DOHH2 (cell line): ENCODE results near the gene MLLT3.
"Not testable (repeated sequence)": the region's sequence is repeated elsewhere in the genome, so short reads cannot be mapped to it uniquely, and the experiment has no call there.

ENCODE experiments used
- H3F3A ChIP-seq: fragments of 200-600 bp; sonication (generic), shearing (Covaris generic); 2 replicates; pipeline ENCODE4 v1.6.0; 2016; ENCODE audit warnings: antibody characterized with exemption, mild to moderate bottlenecking; ENCODE audit not compliant: control insufficient read depth, insufficient read depth
- H3K27ac ChIP-seq: fragments of 200-600 bp; sonication (generic); 2 replicates; pipeline ENCODE4 v1.5.1; 2014; ENCODE audit warnings: low read depth, mild to moderate bottlenecking, low read length, moderate library complexity
- H3K27me3 ChIP-seq: fragments of 200-600 bp; sonication (generic); 2 replicates; pipeline ENCODE4 v1.6.1; 2014; ENCODE audit warnings: mild to moderate bottlenecking, low read length, mixed read lengths; ENCODE audit not compliant: control insufficient read depth
- H3K36me3 ChIP-seq: fragments of 200-600 bp; sonication (generic); 2 replicates; pipeline ENCODE4 v1.6.1; 2014; ENCODE audit warnings: mild to moderate bottlenecking, low read length, moderate library complexity, mixed read lengths; ENCODE audit not compliant: control insufficient read depth
- H3K4me1 ChIP-seq: fragments of 200-600 bp; sonication (generic); 2 replicates; pipeline ENCODE4 v1.6.1; 2014; ENCODE audit warnings: mild to moderate bottlenecking, low read length, mixed read lengths; ENCODE audit not compliant: control insufficient read depth
- H3K4me2 ChIP-seq: fragments of 200-600 bp; sonication (generic); 2 replicates; pipeline ENCODE4 v1.6.0; 2014; ENCODE audit warnings: mild to moderate bottlenecking, low read length, moderate library complexity
- H3K4me3 ChIP-seq: fragments of 200-600 bp; sonication (generic); 2 replicates; pipeline ENCODE4 v1.5.1; 2014; ENCODE audit warnings: mild to moderate bottlenecking, low read length, mixed read lengths
- H3K79me2 ChIP-seq: fragments of 200-600 bp; sonication (generic); 2 replicates; pipeline ENCODE4 v1.6.1; 2014; ENCODE audit warnings: mild to moderate bottlenecking, low read length, mixed read lengths; ENCODE audit not compliant: control insufficient read depth
- H3K9me2 ChIP-seq: fragments of 200-600 bp; sonication (generic); replicated peaks from 2 replicates; pipeline ENCODE4 v1.6.1; 2014; ENCODE audit warnings: mild to moderate bottlenecking, low read length, mixed read lengths; ENCODE audit not compliant: control insufficient read depth
- H3K9me3 ChIP-seq: fragments of 200-600 bp; sonication (generic); 2 replicates; pipeline ENCODE4 v1.6.1; 2014; ENCODE audit warnings: antibody characterized with exemption, low read length, mixed read lengths; ENCODE audit not compliant: control insufficient read depth, insufficient read depth
- H4K20me1 ChIP-seq: fragments of 200-600 bp; sonication (generic); 2 replicates; pipeline ENCODE4 v1.6.0; 2014; ENCODE audit warnings: low read depth, mild to moderate bottlenecking, antibody characterized with exemption, low read length, moderate library complexity; ENCODE audit not compliant: control insufficient read depth, insufficient read depth
- CTCF ChIP-seq: fragments of 200-600 bp; sonication (generic); IDR thresholded peaks from one replicate; pipeline ENCODE4 v1.5.1; 2014; ENCODE audit warnings: antibody characterized with exemption, mild to moderate bottlenecking, low read depth, low read length; ENCODE audit not compliant: poor library complexity, severe bottlenecking
- EZH2phosphoT487 ChIP-seq: fragments of 200-600 bp; sonication (generic); IDR thresholded peaks from 2 replicates; pipeline ENCODE4 v1.6.1; 2017; ENCODE audit warnings: borderline replicate concordance, mild to moderate bottlenecking, antibody characterized with exemption, low read length, moderate library complexity, mixed read lengths

MLLT3 gene

DNA sequence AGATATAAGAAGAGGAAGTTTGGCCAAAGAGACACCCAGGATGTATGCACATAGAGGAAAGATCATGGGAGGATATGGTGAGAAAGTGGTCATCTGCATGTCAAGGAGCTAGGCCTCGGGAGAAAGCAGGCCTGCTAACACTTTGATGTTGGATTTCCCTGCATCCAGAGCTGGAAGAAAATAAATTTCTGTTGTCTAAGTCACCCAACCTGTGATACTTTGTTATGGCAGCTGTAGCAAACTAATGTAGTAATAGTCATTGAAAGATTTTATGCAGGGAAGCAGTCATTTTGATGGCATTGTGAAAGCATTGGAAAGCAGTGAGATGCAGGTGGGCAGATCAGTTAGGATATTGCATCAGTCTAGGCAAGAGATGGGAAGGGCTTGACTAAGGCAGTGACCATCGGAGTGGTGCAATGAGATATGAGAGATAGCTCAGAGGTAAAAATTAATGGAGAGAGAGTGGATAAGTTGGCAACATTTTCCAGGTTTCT lies 37.2 kb upstream of the MLLT3 start:
- H3K4me1 ChIP-seq = no peaks in the 10 kb centered on the region
- no peaks in the 10 kb centered on the region for H3K9me3 ChIP-seq
- peaks cover 25% of the 10 kb centered on the region for H3K27me3 ChIP-seq
- no peaks in the 10 kb centered on the region for H3K79me2 ChIP-seq
- H3K36me3 ChIP-seq = no peaks in the 10 kb centered on the region
- TF ChIP-seq CTCF (no peak), EZH2phosphoT487 (no peak)
- H3K9me2 ChIP-seq = no peaks in the 10 kb centered on the region
- no peaks in the 10 kb centered on the region for H3F3A ChIP-seq
- H4K20me1 ChIP-seq = no peaks in the 10 kb centered on the region
- no peak overlapping the region for H3K27ac ChIP-seq
- no peak overlapping the region for H3K4me3 ChIP-seq
- no peak overlapping the region for H3K4me2 ChIP-seq

DNA sequence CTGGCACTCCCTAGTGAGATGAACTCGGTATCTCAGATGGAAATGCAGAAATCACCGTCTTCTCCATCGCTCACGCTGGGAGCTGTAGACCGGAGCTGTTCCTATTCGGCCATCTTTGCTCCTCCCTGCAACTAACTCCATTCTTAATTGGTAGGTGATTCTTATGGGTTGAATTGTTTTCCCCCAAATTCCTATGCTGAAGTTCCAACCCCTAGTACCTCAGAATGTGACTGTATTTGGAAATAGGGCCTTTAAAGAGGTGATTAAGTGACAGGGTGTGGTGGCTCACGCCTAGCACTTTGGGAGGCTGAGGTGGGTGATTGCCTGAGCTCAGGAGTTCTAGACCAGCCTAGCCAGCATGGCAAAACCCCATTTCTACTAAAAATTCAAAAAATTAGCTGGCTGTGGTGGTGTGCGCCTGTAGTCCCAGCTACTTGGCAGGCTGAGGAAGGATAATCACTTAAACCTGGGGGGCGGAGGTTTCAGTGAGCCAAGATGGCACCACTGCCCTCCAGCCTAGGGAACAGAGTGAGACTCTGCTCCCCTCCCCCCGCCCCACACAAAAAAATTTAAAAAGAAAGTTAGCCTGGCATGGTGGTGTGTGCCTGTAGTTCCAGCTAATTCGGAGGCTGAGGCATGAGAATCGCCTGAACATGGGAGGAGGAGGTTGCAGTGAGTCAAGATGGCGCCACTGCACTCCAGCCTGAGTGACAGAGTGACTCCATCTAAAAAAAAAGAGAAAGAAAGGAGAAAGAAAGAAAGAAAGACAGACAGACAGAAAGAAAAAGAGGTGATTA lies 36.6 kb upstream of the MLLT3 start:
- Histone ChIP-seq H3K27me3 (peaks cover 25% of the 10 kb centered on the region), H3K9me2 (no peaks in the 10 kb centered on the region), H3K9me3 (no peaks in the 10 kb centered on the region), H3K36me3 (no peaks in the 10 kb centered on the region), H3K4me3 (no peak overlapping the region), H3F3A (no peaks in the 10 kb centered on the region), H3K4me2 (no peak overlapping the region), H3K4me1 (no peaks in the 10 kb centered on the region), H3K79me2 (no peaks in the 10 kb centered on the region), H3K27ac (no peak overlapping the region), H4K20me1 (no peaks in the 10 kb centered on the region)
- TF ChIP-seq EZH2phosphoT487 (no peak), CTCF (no peak)

GRCh38 chr9:20658246-20658667 lies 36.0 kb upstream of the MLLT3 start:
- not testable (repeated sequence) for H3K9me2 ChIP-seq, H3K27ac ChIP-seq, H3F3A ChIP-seq, H3K4me1 ChIP-seq, H4K20me1 ChIP-seq, H3K9me3 ChIP-seq, H3K79me2 ChIP-seq, H3K4me2 ChIP-seq, H3K36me3 ChIP-seq, H3K4me3 ChIP-seq
- H3K27me3 ChIP-seq = peaks cover 22% of the 10 kb centered on the region

GRCh38 chr9:20651939-20652338 lies 29.6 kb upstream of the MLLT3 start:
- Histone ChIP-seq H3K79me2 (no peaks in the 10 kb centered on the region), H3K4me2 (no peak overlapping the region), H3K4me3 (no peak overlapping the region), H3K4me1 (no peaks in the 10 kb centered on the region), H3K27ac (no peak overlapping the region), H3F3A (no peaks in the 10 kb centered on the region), H3K36me3 (no peaks in the 10 kb centered on the region), H3K27me3 (peaks cover 9% of the 10 kb centered on the region), H4K20me1 (no peaks in the 10 kb centered on the region), H3K9me2 (no peaks in the 10 kb centered on the region), H3K9me3 (no peaks in the 10 kb centered on the region)
- TF ChIP-seq EZH2phosphoT487 = no peak
- no peak for TF ChIP-seq CTCF
